GM19397 (cell line): ENCODE results near the gene PRADC1.
"Not testable (repeated sequence)": the region's sequence is repeated elsewhere in the genome, so short reads cannot be mapped to it uniquely, and the experiment has no call there.

Source experiments
- ATAC-seq: cut with Tn5 transposase; IDR thresholded peaks from one replicate; pipeline ENCODE4 v1.9.1; 2021; ENCODE audit warnings: mild to moderate bottlenecking, moderate library complexity; ENCODE audit not compliant: unreplicated experiment

Gene PRADC1

GRCh38 chr2:73205611-73206010 is 27.4 kb downstream of the PRADC1 start:
- no peak for ATAC-seq

- no peak for ATAC-seq
Observed at GRCh38 chr2:73203055-73203681, 29.9 kb downstream of the PRADC1 start.

DNA sequence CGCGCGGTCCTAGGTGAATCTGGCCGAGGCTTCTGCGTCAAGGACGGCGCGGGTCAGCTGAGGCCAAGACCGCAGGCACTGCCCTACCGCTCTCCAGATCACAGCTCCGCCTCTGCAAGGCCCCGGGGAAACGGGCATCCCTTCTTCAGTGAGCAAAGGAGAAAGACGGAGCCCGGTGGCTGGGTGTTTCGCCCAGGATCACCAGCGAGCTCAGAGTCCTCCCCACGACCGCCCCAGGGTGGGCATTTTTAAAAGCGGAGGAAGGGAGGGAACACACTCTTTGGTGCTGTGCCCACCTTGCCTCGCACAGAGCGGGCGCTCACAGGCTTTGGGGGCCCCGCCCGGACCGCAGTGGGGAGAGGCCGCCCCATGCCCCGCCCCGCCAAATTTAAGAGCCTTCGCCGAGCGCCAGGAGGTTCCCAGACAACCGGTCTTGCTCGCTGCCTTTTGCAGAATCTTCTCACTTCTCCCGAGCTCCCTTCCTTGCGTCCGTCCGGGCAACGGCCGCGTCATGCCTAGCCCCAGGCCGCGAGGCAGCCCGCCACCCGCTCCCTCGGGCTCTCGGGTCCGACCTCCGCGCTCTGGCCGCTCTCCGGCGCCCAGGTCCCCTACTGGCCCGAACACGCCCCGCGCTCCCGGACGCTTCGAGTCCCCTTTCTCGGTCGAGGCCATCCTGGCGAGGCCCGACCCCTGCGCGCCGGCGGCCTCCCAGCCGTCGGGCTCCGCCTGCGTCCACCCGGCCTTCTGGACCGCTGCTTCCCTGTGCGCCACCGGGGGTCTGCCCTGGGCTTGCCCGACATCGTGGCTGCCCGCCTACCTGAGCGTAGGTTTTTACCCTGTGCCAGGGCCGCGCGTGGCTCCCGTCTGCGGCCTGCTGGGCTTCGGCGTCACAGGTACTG is 30.6 kb downstream of the PRADC1 start, which contains the start of gene NOTO:
NOTO (plus strand) TSS at position 419 of the 899 bp plus-strand sequence; CDS start at position 512, 93 bp downstream.
- no peak for ATAC-seq

- not testable (repeated sequence) for ATAC-seq
Observed at GRCh38 chr2:73200281-73200680, 32.8 kb downstream of the PRADC1 start.

GRCh38 chr2:73197579-73197978 is 35.5 kb downstream of the PRADC1 start:
- no peak for ATAC-seq

DNA sequence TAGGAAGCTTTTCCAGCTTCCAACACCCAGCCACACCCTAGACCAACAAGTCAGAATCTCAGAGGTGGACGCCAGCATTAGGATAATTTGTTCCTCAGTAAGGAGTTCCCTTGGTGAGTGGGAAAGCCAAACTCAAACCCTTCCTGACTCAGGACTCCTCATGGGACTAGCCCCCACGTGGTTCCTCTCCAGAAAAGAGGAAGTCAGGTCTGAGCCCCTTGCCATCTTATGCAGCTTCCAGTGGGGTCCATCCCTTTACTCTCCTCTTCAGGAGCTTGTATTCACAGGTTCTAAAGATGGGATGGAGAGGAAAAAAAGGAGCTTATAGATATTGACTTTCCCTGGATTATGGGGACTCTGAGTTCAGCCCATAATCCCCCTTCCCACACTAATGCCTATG is 45.5 kb downstream of the PRADC1 start:
- no peak for ATAC-seq

DNA sequence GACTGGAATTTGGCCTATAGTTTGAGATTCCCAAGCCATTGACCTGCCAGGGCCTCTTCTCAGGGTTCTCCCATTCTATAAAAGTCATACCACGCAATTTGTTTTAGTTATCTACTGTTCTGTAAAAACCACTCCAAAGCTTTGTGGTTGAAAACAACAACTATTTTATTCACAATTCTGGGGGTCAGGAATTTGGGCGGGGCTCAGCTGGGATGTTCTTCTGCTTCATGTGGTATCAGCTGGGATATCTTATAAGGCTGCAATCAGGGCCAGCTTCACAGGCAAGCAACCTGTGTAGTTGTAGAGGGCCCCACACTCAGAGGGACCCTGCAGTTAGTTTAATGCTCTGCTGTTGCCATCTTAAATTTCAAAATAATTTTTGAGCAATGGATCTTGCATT is 47.1 kb downstream of the PRADC1 start:
- no peak for ATAC-seq
